Peyer's patch (tissue), 4 donors: ENCODE measurements around the gene CAPNS2. TPM values are rescaled to one million over a fixed set of nuclear protein-coding genes. Genes with fewer than 3 reads are reported as not detected.

ENCODE experiments used
- DNase-seq, 3 donors: peaks; one replicate each; pipeline ENCODE4 v3.0.0-alpha.2; 2017 to 2019
- H3K27ac ChIP-seq, 4 donors: fragments of 200-600 bp; sonication (generic); one replicate each; pipeline ENCODE4 v1.5.1; 2016 to 2019
- H3K27me3 ChIP-seq, 2 donors: fragments of 200-600 bp; sonication (generic); one replicate each; pipeline ENCODE4 v1.5.1; 2019
- H3K36me3 ChIP-seq, 3 donors: fragments of 200-600 bp; sonication (generic); one replicate each; pipeline ENCODE4 v1.5.1; 2016 to 2019
- H3K4me1 ChIP-seq, 4 donors: fragments of 200-600 bp; sonication (generic); one replicate each; pipeline ENCODE4 v1.5.1; 2016 to 2019
- H3K4me3 ChIP-seq, 4 donors: fragments of 200-600 bp; sonication (generic); 1 replicate in 3 of 4; 2 replicates in 1 of 4; pipeline ENCODE4 v1.5.1; 2016 to 2019; ENCODE audit warnings: mild to moderate bottlenecking in 1 of 4
- H3K9me3 ChIP-seq, 4 donors: fragments of 200-600 bp; sonication (generic); one replicate each; pipeline ENCODE4 v1.5.1; 2016 to 2019; ENCODE audit warnings: mild to moderate bottlenecking in 1 of 4
- POLR2A ChIP-seq, 2 donors: fragments of 450-650 bp; IDR thresholded peaks; one replicate each; pipeline ENCODE4 v1.5.1; 2017; ENCODE audit warnings: antibody characterized with exemption in 2 of 2, mild to moderate bottlenecking in 2 of 2, moderate library complexity in 2 of 2
- total RNA-seq, 4 donors: library from RNA; depleted of rRNA; stranded (reverse); fragments of >200 nt; gene quantifications; one replicate each; pipeline ENCODE4 v1.1.0, GENCODE V29; 2016
- TF ChIP-seq, protein P1 (sequence below), 6 experiments: fragments of 450-650 bp in 4 of 6; fragments of 200-600 bp in 2 of 6; sonication (generic) in 1 of 6; IDR thresholded peaks; one replicate each; pipeline ENCODE4 v1.5.1; 2017 to 2019; ENCODE audit warnings: antibody characterized with exemption in 6 of 6, mild to moderate bottlenecking in 3 of 6, moderate library complexity in 1 of 6

Gene CAPNS2
- total RNA-seq, 4 donors from 2014 or later, result 1.3 to 5.8 (median 2.3) TPM; not detected in 1

DNA sequence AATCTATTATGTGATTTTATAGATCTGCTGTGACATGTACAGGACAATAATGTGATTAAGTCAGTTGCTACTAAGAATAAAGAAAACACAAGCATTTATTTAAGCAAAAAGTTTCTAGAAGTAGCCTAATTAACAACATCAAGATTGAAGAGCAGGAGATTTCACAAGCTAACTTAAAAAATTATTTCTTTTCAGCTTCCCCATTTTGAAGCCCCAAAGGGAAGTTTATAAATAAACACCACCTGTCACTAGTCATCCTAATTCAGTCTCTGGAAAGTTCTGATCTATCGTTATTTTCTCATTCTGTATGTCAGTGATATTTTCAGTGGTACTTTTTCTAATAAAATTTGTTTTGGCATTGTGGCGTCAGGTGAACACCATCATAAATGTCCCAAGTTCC is 8.3 kb downstream of the CAPNS2 start:
- no peak for TF ChIP-seq POLR2A (IDR thresholded peaks at IDR 0.05)
- TF ChIP-seq, protein P1, sequence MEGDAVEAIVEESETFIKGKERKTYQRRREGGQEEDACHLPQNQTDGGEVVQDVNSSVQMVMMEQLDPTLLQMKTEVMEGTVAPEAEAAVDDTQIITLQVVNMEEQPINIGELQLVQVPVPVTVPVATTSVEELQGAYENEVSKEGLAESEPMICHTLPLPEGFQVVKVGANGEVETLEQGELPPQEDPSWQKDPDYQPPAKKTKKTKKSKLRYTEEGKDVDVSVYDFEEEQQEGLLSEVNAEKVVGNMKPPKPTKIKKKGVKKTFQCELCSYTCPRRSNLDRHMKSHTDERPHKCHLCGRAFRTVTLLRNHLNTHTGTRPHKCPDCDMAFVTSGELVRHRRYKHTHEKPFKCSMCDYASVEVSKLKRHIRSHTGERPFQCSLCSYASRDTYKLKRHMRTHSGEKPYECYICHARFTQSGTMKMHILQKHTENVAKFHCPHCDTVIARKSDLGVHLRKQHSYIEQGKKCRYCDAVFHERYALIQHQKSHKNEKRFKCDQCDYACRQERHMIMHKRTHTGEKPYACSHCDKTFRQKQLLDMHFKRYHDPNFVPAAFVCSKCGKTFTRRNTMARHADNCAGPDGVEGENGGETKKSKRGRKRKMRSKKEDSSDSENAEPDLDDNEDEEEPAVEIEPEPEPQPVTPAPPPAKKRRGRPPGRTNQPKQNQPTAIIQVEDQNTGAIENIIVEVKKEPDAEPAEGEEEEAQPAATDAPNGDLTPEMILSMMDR (IDR thresholded peaks at IDR 0.05), result no peak
- no peak for DNase-seq

DNA sequence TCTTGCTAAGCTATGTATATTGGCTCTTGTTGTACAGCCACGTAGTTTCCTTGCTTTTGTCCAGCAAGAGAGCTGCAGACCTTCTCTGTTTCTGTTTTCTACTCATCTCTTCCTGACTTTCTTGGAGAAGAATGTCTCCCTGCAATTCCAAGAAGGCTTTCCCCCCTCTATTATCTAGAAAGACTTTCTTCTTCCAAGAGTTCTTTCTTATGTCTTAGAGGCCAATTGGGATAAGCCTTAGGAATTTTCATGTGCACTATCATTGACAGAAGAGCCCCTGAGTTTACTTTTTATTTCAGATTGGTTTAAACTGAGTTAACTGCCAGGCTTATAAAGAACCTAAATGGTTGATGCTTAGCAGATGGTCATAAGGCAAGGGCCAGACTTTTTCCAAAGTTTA is 9.0 kb downstream of the CAPNS2 start:
- H3K4me3 ChIP-seq, result no peak overlapping the region
- DNase-seq, result no peak
- H3K4me1 ChIP-seq, result no peaks in the 10 kb centered on the region
- H3K9me3 ChIP-seq, result no peaks in the 10 kb centered on the region
- no peak for TF ChIP-seq POLR2A (IDR thresholded peaks at IDR 0.05)
- H3K27me3 ChIP-seq, result no peaks in the 10 kb centered on the region
- no peak overlapping the region for H3K27ac ChIP-seq
- no peaks in the 10 kb centered on the region for H3K36me3 ChIP-seq

More for the DNA sequence above, 8.3 kb downstream of the CAPNS2 start:
- Histone ChIP-seq H3K27me3 (no peaks in the 10 kb centered on the region), H3K27ac (no peak overlapping the region), H3K4me1 (no peaks in the 10 kb centered on the region), H3K36me3 (no peaks in the 10 kb centered on the region), H3K9me3 (no peaks in the 10 kb centered on the region), H3K4me3 (no peak overlapping the region)

DNA sequence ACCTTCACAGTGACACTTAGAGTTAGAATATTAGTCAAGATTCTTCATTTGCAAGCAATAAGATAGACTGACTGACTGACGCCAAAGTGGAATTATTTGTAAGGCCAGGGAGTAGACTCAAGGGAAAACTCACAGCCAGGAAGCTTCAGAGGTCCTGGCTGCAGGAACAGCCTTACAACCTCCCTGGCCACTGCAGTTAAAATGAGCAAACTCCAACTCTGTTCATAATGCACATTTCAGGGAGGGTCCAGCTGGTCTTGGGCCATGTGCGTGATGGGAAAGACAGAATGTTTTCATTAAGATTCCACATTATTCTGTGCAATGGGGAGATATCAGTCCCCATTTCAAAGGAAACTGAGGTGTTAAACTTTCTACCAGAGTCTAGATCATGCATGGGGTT is 9.9 kb downstream of the CAPNS2 start:
- no peaks in the 10 kb centered on the region for H3K36me3 ChIP-seq
- no peak for TF ChIP-seq POLR2A (IDR thresholded peaks at IDR 0.05)
- TF ChIP-seq, protein P1 (IDR thresholded peaks at IDR 0.05), result no peak
- DNase-seq, result no peak
- no peaks in the 10 kb centered on the region for H3K27me3 ChIP-seq
- H3K9me3 ChIP-seq, result no peaks in the 10 kb centered on the region
- H3K27ac ChIP-seq, result no peak overlapping the region
- H3K4me1 ChIP-seq, result no peaks in the 10 kb centered on the region
- no peak overlapping the region for H3K4me3 ChIP-seq

DNA sequence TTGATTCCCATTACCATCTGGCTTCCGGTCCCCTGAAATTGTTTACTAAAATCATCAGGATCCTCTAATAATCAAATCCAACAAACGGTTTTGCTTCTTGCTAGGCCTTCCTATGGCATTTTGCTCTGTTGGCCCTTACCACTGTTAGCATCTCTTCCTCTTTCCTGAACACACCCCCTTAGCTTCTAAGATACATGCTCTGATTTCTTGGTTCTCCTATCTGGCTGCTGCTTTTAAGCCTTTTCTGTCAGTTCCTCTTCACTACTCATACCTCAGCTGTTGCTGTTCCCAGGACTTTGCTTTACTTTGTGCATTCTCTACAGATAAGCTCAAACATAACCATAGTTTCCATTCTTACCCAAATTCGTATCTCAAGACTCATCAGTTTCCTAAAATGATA is 11.4 kb downstream of the CAPNS2 start:
- DNase-seq, result no peak
- H3K27ac ChIP-seq, result no peak overlapping the region
- no peaks in the 10 kb centered on the region for H3K36me3 ChIP-seq
- no peaks in the 10 kb centered on the region for H3K9me3 ChIP-seq
- no peak overlapping the region for H3K4me3 ChIP-seq
- H3K27me3 ChIP-seq, result no peaks in the 10 kb centered on the region
- TF ChIP-seq POLR2A (IDR thresholded peaks at IDR 0.05), result no peak
- TF ChIP-seq, protein P1 (IDR thresholded peaks at IDR 0.05), result no peak
- no peaks in the 10 kb centered on the region for H3K4me1 ChIP-seq

DNA sequence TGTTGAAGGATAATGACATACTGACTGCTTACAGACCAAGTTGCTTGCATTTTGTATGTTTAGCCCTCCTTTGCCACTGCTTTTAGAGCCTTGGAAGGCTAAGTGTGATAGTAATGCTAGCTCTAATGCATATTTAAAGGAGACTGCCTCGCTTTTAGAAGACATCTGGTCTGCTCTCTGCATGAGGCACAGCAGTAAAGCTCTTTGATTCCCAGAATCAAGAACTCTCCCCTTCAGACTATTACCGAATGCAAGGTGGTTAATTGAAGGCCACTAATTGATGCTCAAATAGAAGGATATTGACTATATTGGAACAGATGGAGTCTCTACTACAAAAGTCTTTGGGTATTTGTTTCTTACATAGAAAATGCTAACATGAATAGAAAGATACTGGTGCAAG is 19.1 kb downstream of the CAPNS2 start:
- no peaks in the 10 kb centered on the region for H3K4me1 ChIP-seq
- H3K36me3 ChIP-seq, result no peaks in the 10 kb centered on the region
- H3K27ac ChIP-seq, result no peak overlapping the region
- H3K4me3 ChIP-seq, result no peak overlapping the region
- no peaks in the 10 kb centered on the region for H3K9me3 ChIP-seq
- TF ChIP-seq, protein P1 (IDR thresholded peaks at IDR 0.05), result no peak
- TF ChIP-seq POLR2A (IDR thresholded peaks at IDR 0.05), result no peak
- DNase-seq, result no peak
- H3K27me3 ChIP-seq, result no peaks in the 10 kb centered on the region

DNA sequence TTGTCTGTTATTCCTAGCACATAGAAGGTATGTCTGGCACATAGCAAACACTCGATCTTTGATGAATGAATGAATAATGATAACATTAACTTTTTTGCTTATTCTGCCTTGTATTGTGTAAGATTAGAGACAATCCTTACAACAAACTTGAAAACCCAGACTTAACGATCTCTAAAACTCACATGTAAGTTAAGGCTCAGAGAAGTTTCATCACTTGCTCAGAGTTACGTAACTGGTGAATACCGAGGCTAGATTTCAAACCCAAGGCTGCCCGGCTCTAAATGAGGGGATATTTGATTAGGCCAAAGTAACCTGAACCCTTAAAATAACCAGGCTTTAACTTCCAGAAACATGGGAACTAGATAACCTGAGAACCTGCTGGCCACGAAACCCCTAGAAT is 22.3 kb downstream of the CAPNS2 start:
- Histone ChIP-seq H3K9me3 (no peaks in the 10 kb centered on the region), H3K4me3 (no peak overlapping the region), H3K27me3 (no peaks in the 10 kb centered on the region), H3K4me1 (no peaks in the 10 kb centered on the region), H3K36me3 (no peaks in the 10 kb centered on the region), H3K27ac (no peak overlapping the region)
- DNase-seq, result no peak
- no peak for TF ChIP-seq POLR2A (IDR thresholded peaks at IDR 0.05)
- TF ChIP-seq, protein P1 (IDR thresholded peaks at IDR 0.05), result no peak
